ENCODE results near the gene FAM204A.

Gene FAM204A

DNA sequence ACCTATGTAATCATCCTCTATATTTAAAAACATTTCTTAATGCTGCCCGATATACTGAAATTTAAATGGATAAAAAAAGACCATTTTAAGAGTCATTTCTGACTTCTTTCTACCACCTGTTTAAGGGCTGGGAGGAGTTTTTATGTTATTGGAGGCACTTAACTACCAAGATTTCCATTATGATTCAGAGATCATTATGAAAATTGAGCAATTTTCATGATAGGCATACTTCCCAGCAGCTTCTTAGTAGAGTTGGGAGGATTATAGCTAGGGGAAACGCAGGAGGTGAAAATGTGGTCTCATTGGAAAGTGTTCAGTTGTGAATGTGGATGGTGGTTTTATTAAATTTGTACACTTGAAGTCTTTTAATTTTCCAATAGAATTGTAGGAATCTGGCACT, 28.4 kb upstream of the FAM204A start:
- no peak overlapping the region for H3K4me3 ChIP-seq (ENCODE audit: low read depth, low read length)
- no peak overlapping the region for H3K27ac ChIP-seq
- no peaks in the 10 kb centered on the region for H3K36me3 ChIP-seq
- DNase-seq = no peak
- TF ChIP-seq, protein P1, sequence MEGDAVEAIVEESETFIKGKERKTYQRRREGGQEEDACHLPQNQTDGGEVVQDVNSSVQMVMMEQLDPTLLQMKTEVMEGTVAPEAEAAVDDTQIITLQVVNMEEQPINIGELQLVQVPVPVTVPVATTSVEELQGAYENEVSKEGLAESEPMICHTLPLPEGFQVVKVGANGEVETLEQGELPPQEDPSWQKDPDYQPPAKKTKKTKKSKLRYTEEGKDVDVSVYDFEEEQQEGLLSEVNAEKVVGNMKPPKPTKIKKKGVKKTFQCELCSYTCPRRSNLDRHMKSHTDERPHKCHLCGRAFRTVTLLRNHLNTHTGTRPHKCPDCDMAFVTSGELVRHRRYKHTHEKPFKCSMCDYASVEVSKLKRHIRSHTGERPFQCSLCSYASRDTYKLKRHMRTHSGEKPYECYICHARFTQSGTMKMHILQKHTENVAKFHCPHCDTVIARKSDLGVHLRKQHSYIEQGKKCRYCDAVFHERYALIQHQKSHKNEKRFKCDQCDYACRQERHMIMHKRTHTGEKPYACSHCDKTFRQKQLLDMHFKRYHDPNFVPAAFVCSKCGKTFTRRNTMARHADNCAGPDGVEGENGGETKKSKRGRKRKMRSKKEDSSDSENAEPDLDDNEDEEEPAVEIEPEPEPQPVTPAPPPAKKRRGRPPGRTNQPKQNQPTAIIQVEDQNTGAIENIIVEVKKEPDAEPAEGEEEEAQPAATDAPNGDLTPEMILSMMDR (IDR thresholded peaks at IDR 0.05; ENCODE audit: low read depth, low read length) = no peak
- peaks cover 4% of the 10 kb centered on the region for H3K27me3 ChIP-seq (ENCODE audit: insufficient read depth, low read depth, severe bottlenecking)
- H3K9me3 ChIP-seq (ENCODE audit: severe bottlenecking) = peaks cover 3% of the 10 kb centered on the region

DNA sequence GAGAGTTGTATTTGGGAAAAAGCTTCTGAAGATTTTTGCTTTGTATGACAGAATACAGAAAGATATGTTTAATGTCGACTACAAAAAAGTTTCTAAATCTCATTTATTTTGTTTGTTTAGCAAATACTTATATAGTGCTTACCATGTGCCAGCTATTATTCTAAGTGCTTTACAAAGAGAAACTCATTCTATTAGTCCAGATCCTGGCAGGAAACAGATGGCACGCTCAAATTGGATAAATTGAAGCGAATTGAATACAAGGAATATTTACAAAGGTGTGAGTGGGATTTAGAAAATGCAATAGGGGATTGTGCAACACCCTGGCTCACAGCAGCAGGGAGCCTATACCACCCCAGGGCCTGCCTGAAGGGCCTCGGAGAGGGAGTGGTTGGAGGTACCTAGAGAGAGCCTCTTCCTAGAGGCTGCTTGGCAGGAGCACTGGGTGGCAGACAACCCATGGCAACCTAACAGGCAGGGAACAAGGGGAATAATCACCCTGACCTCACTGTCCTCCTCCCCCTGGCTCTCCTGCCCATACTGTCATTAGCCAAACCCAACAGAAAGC, 27.6 kb upstream of the FAM204A start:
- peak; percentile 22 for DNase-seq
- Histone ChIP-seq H3K27me3 (ENCODE audit: insufficient read depth, low read depth, severe bottlenecking) (peaks cover 4% of the 10 kb centered on the region), H3K27ac (no peak overlapping the region), H3K9me3 (ENCODE audit: severe bottlenecking) (peaks cover 3% of the 10 kb centered on the region), H3K4me3 (ENCODE audit: low read depth, low read length) (no peak overlapping the region), H3K36me3 (no peaks in the 10 kb centered on the region)
- TF ChIP-seq, protein P1 (IDR thresholded peaks at IDR 0.05; ENCODE audit: low read depth, low read length) = no peak

DNA sequence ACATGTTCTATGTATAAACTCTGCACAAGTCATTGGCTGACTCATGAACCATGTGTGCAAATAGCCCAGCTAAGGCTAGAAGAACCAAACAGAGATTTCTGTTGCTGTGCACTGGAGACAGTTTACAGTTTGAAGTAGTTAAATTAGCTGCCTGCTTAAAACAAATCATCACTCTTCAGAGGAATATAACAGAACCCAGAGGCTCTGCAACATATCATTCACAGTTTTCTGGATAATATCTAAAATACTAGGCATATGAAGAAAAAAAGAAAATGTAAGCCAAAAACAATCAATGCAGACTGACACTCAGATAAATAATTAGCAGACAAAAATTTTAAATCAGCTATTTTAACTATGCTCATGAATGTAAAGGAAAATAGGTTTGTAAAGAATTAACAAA, 23.6 kb upstream of the FAM204A start:
- Histone ChIP-seq H3K9me3 (ENCODE audit: severe bottlenecking) (peaks cover 3% of the 10 kb centered on the region), H3K36me3 (no peaks in the 10 kb centered on the region), H3K27me3 (ENCODE audit: insufficient read depth, low read depth, severe bottlenecking) (peaks cover 4% of the 10 kb centered on the region), H3K4me3 (ENCODE audit: low read depth, low read length) (no peak overlapping the region), H3K27ac (no peak overlapping the region)
- no peak for DNase-seq
- TF ChIP-seq, protein P1 (IDR thresholded peaks at IDR 0.05; ENCODE audit: low read depth, low read length) = no peak

DNA sequence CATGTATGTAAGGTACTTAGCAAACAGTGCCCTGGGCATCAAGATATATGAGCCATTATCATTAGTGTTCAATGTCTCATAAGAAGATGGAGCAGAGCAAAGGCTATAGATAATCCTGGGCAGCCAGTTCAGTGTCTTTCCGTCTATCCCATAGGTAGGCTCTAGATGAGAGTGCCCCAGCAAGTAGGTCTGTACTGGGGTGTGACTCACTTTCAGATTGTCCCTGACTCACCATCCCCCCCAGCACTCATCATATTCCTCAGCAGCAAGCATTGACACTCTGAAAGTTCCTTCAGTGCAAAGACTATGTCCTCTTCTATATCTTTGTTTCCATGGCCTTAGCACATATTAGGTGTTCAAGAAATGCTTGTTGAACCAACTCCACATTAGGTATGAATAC, 20.0 kb upstream of the FAM204A start:
- TF ChIP-seq, protein P1 (IDR thresholded peaks at IDR 0.05; ENCODE audit: low read depth, low read length) = no peak
- H3K36me3 ChIP-seq = no peaks in the 10 kb centered on the region
- no peak for DNase-seq
- H3K27me3 ChIP-seq (ENCODE audit: insufficient read depth, low read depth, severe bottlenecking) = no peaks in the 10 kb centered on the region
- H3K4me3 ChIP-seq (ENCODE audit: low read depth, low read length) = no peak overlapping the region
- peaks cover 3% of the 10 kb centered on the region for H3K9me3 ChIP-seq (ENCODE audit: severe bottlenecking)
- H3K27ac ChIP-seq = no peak overlapping the region

DNA sequence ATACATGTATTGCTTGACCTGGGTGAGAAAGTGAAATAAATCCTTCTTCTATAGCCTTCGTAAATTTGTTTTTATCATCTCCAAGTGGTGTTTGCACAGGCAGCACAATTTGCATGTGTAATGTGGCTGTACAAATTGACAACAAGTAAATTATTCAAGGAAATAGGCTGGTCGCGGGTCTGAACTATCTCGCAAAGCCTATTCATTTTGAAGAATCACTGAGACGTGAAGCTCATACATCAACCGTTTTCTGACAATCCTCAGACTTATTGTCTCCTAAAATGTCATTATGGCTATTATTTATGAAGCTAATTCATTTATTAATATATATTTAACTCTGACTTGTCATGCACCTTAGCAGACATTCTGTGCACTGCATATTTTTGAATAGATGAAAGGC, 16.2 kb upstream of the FAM204A start:
- no peak for DNase-seq
- no peaks in the 10 kb centered on the region for H3K36me3 ChIP-seq
- TF ChIP-seq, protein P1 (IDR thresholded peaks at IDR 0.05; ENCODE audit: low read depth, low read length) = no peak
- H3K9me3 ChIP-seq (ENCODE audit: severe bottlenecking) = no peaks in the 10 kb centered on the region
- no peaks in the 10 kb centered on the region for H3K27me3 ChIP-seq (ENCODE audit: insufficient read depth, low read depth, severe bottlenecking)
- no peak overlapping the region for H3K27ac ChIP-seq
- no peak overlapping the region for H3K4me3 ChIP-seq (ENCODE audit: low read depth, low read length)

DNA sequence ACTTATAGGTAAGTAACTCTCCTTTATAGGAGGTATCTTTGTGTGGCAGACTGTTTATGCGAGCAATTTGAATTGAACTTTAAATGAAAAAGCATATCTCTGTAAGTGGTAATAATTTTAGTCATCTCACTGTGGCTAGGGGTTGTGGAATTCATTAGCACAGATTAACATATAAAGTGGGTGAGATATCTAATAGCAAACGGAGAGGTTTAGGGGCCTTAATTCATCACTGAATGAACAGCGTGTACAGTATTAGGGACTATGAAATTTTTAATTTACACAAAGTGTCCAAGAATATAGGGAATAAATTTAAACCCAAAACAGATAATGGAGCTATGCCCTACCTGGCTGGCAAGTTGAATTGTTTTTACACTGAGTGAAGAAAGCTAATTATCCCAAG, 15.7 kb upstream of the FAM204A start:
- TF ChIP-seq, protein P1 (IDR thresholded peaks at IDR 0.05; ENCODE audit: low read depth, low read length) = no peak
- no peaks in the 10 kb centered on the region for H3K9me3 ChIP-seq (ENCODE audit: severe bottlenecking)
- no peaks in the 10 kb centered on the region for H3K27me3 ChIP-seq (ENCODE audit: insufficient read depth, low read depth, severe bottlenecking)
- H3K36me3 ChIP-seq = no peaks in the 10 kb centered on the region
- H3K4me3 ChIP-seq (ENCODE audit: low read depth, low read length) = no peak overlapping the region
- no peak overlapping the region for H3K27ac ChIP-seq
- no peak for DNase-seq

Data from WERI-Rb-1 (cell line).